ENCODE results near the gene PAX7. TPM values are rescaled to one million over a fixed set of nuclear protein-coding genes. Genes with fewer than 3 reads are reported as not detected.

PAX7 gene
- total and polyA plus RNA-seq, 2 donors (not counting 3 experiments of a cell fraction or from before 2014, with no cell fraction given): not detected

DNA sequence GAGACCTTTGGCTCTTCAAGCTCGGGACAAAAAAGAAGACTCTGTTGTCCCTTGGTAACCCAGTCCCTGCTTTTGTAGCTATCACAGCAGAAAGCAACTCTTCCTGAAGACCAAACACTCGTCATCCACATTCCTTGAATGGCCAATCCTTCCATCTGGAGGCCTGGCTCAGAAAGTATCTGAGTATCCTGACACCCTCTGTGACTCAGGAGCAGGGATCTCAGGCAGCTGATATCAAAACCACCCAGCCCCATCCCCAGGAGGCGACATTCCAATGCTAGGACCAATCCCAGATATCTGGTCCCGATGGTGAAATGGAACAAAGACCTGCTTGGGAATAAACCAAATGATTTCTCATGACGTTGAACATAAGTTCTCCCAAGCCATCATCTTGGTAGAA, 116.3 kb downstream of the PAX7 start:
- Histone ChIP-seq H2AFZ (ENCODE audit: low read depth, low read length) (no peak overlapping the region), H3K79me2 (ENCODE audit: control insufficient read depth, insufficient read depth, low read length) (no peaks in the 10 kb centered on the region), H3K4me3 (replicated peaks in 1 of 3; ENCODE audit: insufficient read depth in 1 of 3, low read depth in 1 of 3, low read length in 3 of 3) (no peak overlapping the region), H3K4me1 (ENCODE audit: control insufficient read depth, extremely low read depth, insufficient read depth, low read length) (no peaks in the 10 kb centered on the region), H3K27me3 (ENCODE audit: control insufficient read depth in 2 of 2, insufficient read depth in 2 of 2, low read length in 2 of 2) (no peaks in the 10 kb centered on the region), H3K27ac (ENCODE audit: insufficient read depth, low read depth, low read length) (no peak overlapping the region), H3K9ac (replicated peaks; ENCODE audit: extremely low read depth, insufficient read depth, low read length) (no peak overlapping the region), H3K9me1 (replicated peaks; ENCODE audit: control insufficient read depth, extremely low read depth, insufficient read depth, low read length) (no peaks in the 10 kb centered on the region), H4K20me1 (replicated peaks; ENCODE audit: control insufficient read depth, extremely low read depth, insufficient read depth, low read length) (no peaks in the 10 kb centered on the region), H3K4me2 (ENCODE audit: insufficient read depth, low read length) (no peak overlapping the region), H3K36me3 (ENCODE audit: control insufficient read depth in 2 of 2, extremely low read depth in 1 of 2, insufficient read depth in 2 of 2, low read length in 2 of 2) (no peaks in the 10 kb centered on the region), H3K9me3 (replicated peaks; ENCODE audit: control insufficient read depth, insufficient read depth, low read length) (no peaks in the 10 kb centered on the region)
- no peak for TF ChIP-seq FOS (IDR thresholded peaks at IDR 0.05; ENCODE audit: borderline replicate concordance, insufficient read depth, low read length)
- TF ChIP-seq EZH2 (IDR thresholded peaks at IDR 0.05; ENCODE audit: borderline replicate concordance, low read depth, low read length, severe bottlenecking): no peak
- no peak for TF ChIP-seq POLR2A (IDR thresholded peaks at IDR 0.05; ENCODE audit: low read depth, low read length)
- TF ChIP-seq, protein P1, sequence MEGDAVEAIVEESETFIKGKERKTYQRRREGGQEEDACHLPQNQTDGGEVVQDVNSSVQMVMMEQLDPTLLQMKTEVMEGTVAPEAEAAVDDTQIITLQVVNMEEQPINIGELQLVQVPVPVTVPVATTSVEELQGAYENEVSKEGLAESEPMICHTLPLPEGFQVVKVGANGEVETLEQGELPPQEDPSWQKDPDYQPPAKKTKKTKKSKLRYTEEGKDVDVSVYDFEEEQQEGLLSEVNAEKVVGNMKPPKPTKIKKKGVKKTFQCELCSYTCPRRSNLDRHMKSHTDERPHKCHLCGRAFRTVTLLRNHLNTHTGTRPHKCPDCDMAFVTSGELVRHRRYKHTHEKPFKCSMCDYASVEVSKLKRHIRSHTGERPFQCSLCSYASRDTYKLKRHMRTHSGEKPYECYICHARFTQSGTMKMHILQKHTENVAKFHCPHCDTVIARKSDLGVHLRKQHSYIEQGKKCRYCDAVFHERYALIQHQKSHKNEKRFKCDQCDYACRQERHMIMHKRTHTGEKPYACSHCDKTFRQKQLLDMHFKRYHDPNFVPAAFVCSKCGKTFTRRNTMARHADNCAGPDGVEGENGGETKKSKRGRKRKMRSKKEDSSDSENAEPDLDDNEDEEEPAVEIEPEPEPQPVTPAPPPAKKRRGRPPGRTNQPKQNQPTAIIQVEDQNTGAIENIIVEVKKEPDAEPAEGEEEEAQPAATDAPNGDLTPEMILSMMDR (IDR thresholded peaks at IDR 0.05; ENCODE audit: extremely low read depth in 1 of 2, insufficient read depth in 1 of 2, low read depth in 1 of 2, low read length in 2 of 2): no peak
- no peak for TF ChIP-seq JUN (IDR thresholded peaks at IDR 0.05; ENCODE audit: borderline replicate concordance, insufficient read depth, insufficient read length, low read depth)
- TF ChIP-seq, protein P2, sequence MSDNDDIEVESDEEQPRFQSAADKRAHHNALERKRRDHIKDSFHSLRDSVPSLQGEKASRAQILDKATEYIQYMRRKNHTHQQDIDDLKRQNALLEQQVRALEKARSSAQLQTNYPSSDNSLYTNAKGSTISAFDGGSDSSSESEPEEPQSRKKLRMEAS (IDR thresholded peaks at IDR 0.05; ENCODE audit: insufficient read depth, insufficient read length): no peak
- no peak for TF ChIP-seq GATA2 (IDR thresholded peaks at IDR 0.05; ENCODE audit: insufficient read depth, insufficient read length, low read depth, low read length)
- no peak for TF ChIP-seq MYC (IDR thresholded peaks at IDR 0.05; ENCODE audit: low read depth, low read length)
- TF ChIP-seq POLR2AphosphoS5 (IDR thresholded peaks at IDR 0.05; ENCODE audit: insufficient read depth, low read depth, low read length): no peak
- FAIRE-seq (no peak), DNase-seq (ENCODE audit: low read depth, low spot score) (no peak)
- CTCF ChIA-PET: no interaction called here
- dilution Hi-C loops (cut with MboI; ENCODE audit: extremely low pct_ligation_motif_present, low sequenced_read_pairs) (no loop called here), intact Hi-C loops (cut with micrococcal nuclease) (no loop called here)
- BruUV-seq (replicated peaks): no TSS peak
- POLR2A ChIA-PET: no interaction called here
